OCI-LY1 (cell line): ENCODE measurements around the gene ANKRD13A.

Experiments
- H2AFZ ChIP-seq: fragments of 200-600 bp; sonication (generic), shearing (Covaris generic); 2 replicates; pipeline ENCODE4 v1.6.0; 2014; ENCODE audit warnings: antibody characterized with exemption, mild to moderate bottlenecking, low read length
- H3F3A ChIP-seq: fragments of 200-600 bp; sonication (generic), shearing (Covaris generic); 2 replicates; pipeline ENCODE4 v1.6.0; 2014; ENCODE audit warnings: mild to moderate bottlenecking, antibody characterized with exemption, low read length, moderate library complexity; ENCODE audit not compliant: insufficient read depth
- H3K27ac ChIP-seq: fragments of 200-600 bp; sonication (generic); 2 replicates; pipeline ENCODE4 v1.5.1; 2014; ENCODE audit warnings: low read length, mixed run types, mild to moderate bottlenecking, low read depth; ENCODE audit not compliant: poor library complexity, severe bottlenecking
- H3K27me3 ChIP-seq: fragments of 200-600 bp; sonication (generic); 2 replicates; pipeline ENCODE4 v1.6.0; 2014; ENCODE audit warnings: antibody characterized with exemption, mild to moderate bottlenecking, low read length, moderate library complexity; ENCODE audit not compliant: insufficient read depth
- H3K36me3 ChIP-seq: fragments of 200-600 bp; sonication (generic); 2 replicates; pipeline ENCODE4 v1.6.1; 2014; ENCODE audit warnings: mild to moderate bottlenecking, antibody characterized with exemption, low read length, moderate library complexity, mixed read lengths; ENCODE audit not compliant: insufficient read depth
- H3K4me1 ChIP-seq: fragments of 200-600 bp; sonication (generic); 2 replicates; pipeline ENCODE4 v1.5.1; 2014; ENCODE audit warnings: mild to moderate bottlenecking, low read length, moderate library complexity; ENCODE audit not compliant: insufficient read depth, severe bottlenecking
- H3K4me2 ChIP-seq: fragments of 200-600 bp; sonication (generic), shearing (Covaris generic); 2 replicates; pipeline ENCODE4 v1.6.1; 2014; ENCODE audit warnings: low read length
- H3K4me3 ChIP-seq: fragments of 200-600 bp; sonication (generic); 2 replicates; pipeline ENCODE4 v1.5.1; 2014; ENCODE audit warnings: low read length, low read depth, mild to moderate bottlenecking, mixed read lengths; ENCODE audit not compliant: poor library complexity, severe bottlenecking
- H3K79me2 ChIP-seq: fragments of 200-600 bp; shearing (Covaris generic); 2 replicates; pipeline ENCODE4 v1.6.1; 2016; ENCODE audit warnings: mixed run types, low read length, mixed read lengths; ENCODE audit not compliant: insufficient read depth
- H3K9ac ChIP-seq: fragments of 200-600 bp; sonication (generic), shearing (Covaris generic); 2 replicates; pipeline ENCODE4 v1.6.1; 2014; ENCODE audit warnings: mild to moderate bottlenecking, low read length, mixed read lengths
- H3K9me2 ChIP-seq: fragments of 200-600 bp; sonication (generic), shearing (Covaris generic); 2 replicates; pipeline ENCODE4 v1.6.1; 2014; ENCODE audit warnings: low read depth, mild to moderate bottlenecking, low read length, mixed read lengths
- H3K9me3 ChIP-seq: fragments of 200-600 bp; shearing (Covaris generic); 2 replicates; pipeline ENCODE4 v1.6.1; 2014; ENCODE audit warnings: low read length, mixed read lengths
- H4K20me1 ChIP-seq: fragments of 200-600 bp; sonication (generic), shearing (Covaris generic); 2 replicates; pipeline ENCODE4 v1.6.0; 2016; ENCODE audit warnings: mild to moderate bottlenecking, low read length; ENCODE audit not compliant: insufficient read depth
- EZH2 ChIP-seq: fragments of 200-600 bp; sonication (generic), shearing (Covaris generic); IDR thresholded peaks from 2 replicates; pipeline ENCODE4 v1.8.0; 2017; ENCODE audit warnings: borderline replicate concordance, mixed run types, mild to moderate bottlenecking, antibody characterized with exemption, low read length, moderate library complexity, mixed read lengths
- TF ChIP-seq, protein P1 (sequence below): fragments of 200-600 bp; sonication (generic), shearing (Covaris generic); IDR thresholded peaks from 2 replicates; pipeline ENCODE4 v1.5.1; 2017; ENCODE audit warnings: mild to moderate bottlenecking, antibody characterized with exemption, low read length, moderate library complexity, mixed read lengths

The ANKRD13A gene

DNA sequence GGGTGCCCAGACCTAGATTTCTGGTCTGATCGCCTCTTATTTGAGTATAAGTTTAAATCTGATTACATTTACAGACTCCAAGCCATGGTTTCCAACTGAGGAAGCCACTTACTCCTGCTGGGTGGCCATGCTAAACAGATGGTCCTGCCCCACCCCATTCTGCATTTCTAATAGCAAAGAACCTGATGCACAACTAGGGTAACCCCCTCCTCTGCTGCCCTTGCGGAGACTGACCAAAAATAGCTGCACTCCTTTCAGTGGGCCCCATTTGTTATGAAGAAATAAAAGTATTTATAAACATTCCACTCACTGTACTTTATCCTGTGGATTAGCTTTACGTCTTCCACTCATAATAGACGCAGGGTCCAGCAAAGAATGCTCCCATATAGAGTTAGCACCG, 9.8 kb upstream of the ANKRD13A start:
- H2AFZ ChIP-seq: no peak overlapping the region
- H3K36me3 ChIP-seq: peaks cover 52% of the 10 kb centered on the region
- H3K4me1 ChIP-seq: peaks cover 16% of the 10 kb centered on the region
- no peaks in the 10 kb centered on the region for H3K9me3 ChIP-seq
- H3K4me2 ChIP-seq: no peak overlapping the region
- no peak overlapping the region for H3K27ac ChIP-seq
- H3K4me3 ChIP-seq: no peak overlapping the region
- no peak overlapping the region for H3K9ac ChIP-seq
- H3K27me3 ChIP-seq: no peaks in the 10 kb centered on the region
- H3F3A ChIP-seq: no peaks in the 10 kb centered on the region
- TF ChIP-seq, protein P1, sequence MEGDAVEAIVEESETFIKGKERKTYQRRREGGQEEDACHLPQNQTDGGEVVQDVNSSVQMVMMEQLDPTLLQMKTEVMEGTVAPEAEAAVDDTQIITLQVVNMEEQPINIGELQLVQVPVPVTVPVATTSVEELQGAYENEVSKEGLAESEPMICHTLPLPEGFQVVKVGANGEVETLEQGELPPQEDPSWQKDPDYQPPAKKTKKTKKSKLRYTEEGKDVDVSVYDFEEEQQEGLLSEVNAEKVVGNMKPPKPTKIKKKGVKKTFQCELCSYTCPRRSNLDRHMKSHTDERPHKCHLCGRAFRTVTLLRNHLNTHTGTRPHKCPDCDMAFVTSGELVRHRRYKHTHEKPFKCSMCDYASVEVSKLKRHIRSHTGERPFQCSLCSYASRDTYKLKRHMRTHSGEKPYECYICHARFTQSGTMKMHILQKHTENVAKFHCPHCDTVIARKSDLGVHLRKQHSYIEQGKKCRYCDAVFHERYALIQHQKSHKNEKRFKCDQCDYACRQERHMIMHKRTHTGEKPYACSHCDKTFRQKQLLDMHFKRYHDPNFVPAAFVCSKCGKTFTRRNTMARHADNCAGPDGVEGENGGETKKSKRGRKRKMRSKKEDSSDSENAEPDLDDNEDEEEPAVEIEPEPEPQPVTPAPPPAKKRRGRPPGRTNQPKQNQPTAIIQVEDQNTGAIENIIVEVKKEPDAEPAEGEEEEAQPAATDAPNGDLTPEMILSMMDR: no peak
- TF ChIP-seq EZH2: no peak
- peaks cover 22% of the 10 kb centered on the region for H3K79me2 ChIP-seq
- no peaks in the 10 kb centered on the region for H4K20me1 ChIP-seq
- no peaks in the 10 kb centered on the region for H3K9me2 ChIP-seq

- Histone ChIP-seq H3K9me3 (no peaks in the 10 kb centered on the region), H3F3A (no peaks in the 10 kb centered on the region), H3K9me2 (no peaks in the 10 kb centered on the region), H3K36me3 (peaks cover 38% of the 10 kb centered on the region), H3K9ac (no peak overlapping the region), H3K27me3 (no peaks in the 10 kb centered on the region), H3K4me1 (peaks cover 22% of the 10 kb centered on the region), H3K4me3 (no peak overlapping the region), H3K79me2 (peaks cover 36% of the 10 kb centered on the region), H4K20me1 (no peaks in the 10 kb centered on the region), H2AFZ (no peak overlapping the region), H3K4me2 (no peak overlapping the region), H3K27ac (no peak overlapping the region)
- no peak for TF ChIP-seq EZH2
- TF ChIP-seq, protein P1: no peak
These were observed 7.6 kb upstream of the ANKRD13A start for GRCh38 chr12:109991586-109991985.

DNA sequence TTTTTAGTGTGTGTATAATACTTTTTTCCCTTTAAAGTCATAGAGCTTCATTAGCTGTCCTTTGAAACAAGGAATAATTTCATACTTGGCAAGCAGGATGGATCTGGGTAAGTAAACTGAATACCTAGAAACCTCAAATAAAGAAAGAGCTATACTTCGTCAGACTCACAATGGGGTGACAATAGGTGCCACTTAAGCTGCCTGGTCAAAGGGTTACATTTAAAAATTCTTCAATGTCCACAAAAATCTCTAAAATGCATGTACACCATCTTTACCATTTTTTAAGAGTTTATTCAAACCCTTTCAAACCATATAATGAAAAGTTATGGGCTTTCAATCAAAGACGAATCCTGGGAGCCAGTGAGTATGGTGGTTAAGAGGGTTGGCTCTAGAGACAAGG, 6.1 kb upstream of the ANKRD13A start:
- H3K9me2 ChIP-seq: no peaks in the 10 kb centered on the region
- no peak overlapping the region for H2AFZ ChIP-seq
- peaks cover 37% of the 10 kb centered on the region for H3K4me1 ChIP-seq
- no peaks in the 10 kb centered on the region for H4K20me1 ChIP-seq
- no peaks in the 10 kb centered on the region for H3F3A ChIP-seq
- peaks cover 30% of the 10 kb centered on the region for H3K36me3 ChIP-seq
- TF ChIP-seq, protein P1: no peak
- TF ChIP-seq EZH2: no peak
- no peaks in the 10 kb centered on the region for H3K9me3 ChIP-seq
- H3K4me2 ChIP-seq: peak overlapping the region; percentile 96; the same call in 1 of the 2 replicates
- no peak overlapping the region for H3K4me3 ChIP-seq
- peak overlapping the region; percentile 45 for H3K27ac ChIP-seq
- H3K9ac ChIP-seq: peak overlapping the region; percentile 34; the same call in 1 of the 2 replicates
- peaks cover 36% of the 10 kb centered on the region for H3K79me2 ChIP-seq
- H3K27me3 ChIP-seq: no peaks in the 10 kb centered on the region
